Activated CD4-positive, alpha-beta T cell treated with anti-CD3 and anti-CD28 coated beads, Interleukin-2, Interleukin-4, amounts not matched to agents 100 ng/mL and 50 ng/mL, durations not matched to agents 16 hours and 8 hours (primary cell): ENCODE data around the gene GNGT2.

Experiments used
- DNase-seq: peaks from one replicate; pipeline ENCODE4 v3.0.0-alpha.2; 2020; ENCODE audit warnings: low spot score

GNGT2 gene

GRCh38 chr17:49168706-49169105, 41.7 kb downstream of the GNGT2 start:
- no peak for DNase-seq

- no peak for DNase-seq
These were observed 45.2 kb downstream of the GNGT2 start for GRCh38 chr17:49165143-49165542.

- DNase-seq: no peak
These were observed 47.5 kb downstream of the GNGT2 start for GRCh38 chr17:49162866-49163265.

- no peak for DNase-seq
These were observed 52.6 kb downstream of the GNGT2 start for GRCh38 chr17:49157784-49158183.

- no peak for DNase-seq
These were observed 54.1 kb downstream of the GNGT2 start for GRCh38 chr17:49156256-49156655.
